T-cell (primary cell): ENCODE measurements around the gene TM4SF20. TPM values are rescaled to one million over a fixed set of nuclear protein-coding genes. Genes with fewer than 3 reads are reported as not detected.

Source experiments
- ATAC-seq, 4 experiments: fragments of 200-7000 bp in 3 of 4; fragments of 150-1000 bp in 1 of 4; cut with Tn5 transposase; replicated peaks in 1 of 4; 1 replicate in 3 of 4; 2 replicates in 1 of 4; pipeline ENCODE4 v1.10.0; 2021; ENCODE audit warnings: moderate library complexity in 3 of 4, mild to moderate bottlenecking in 2 of 4, moderate number of reproducible peaks in 1 of 4
- CTCF ChIA-PET, 2 donors: fragments of 300-600 bp; sonication (Branson Sonifier 250); formaldehyde crosslinking; loops; one replicate each; lab custom pipeline; 2022; ENCODE audit warnings: antibody characterized with exemption in 2 of 2; lab: Charles Lee
- POLR2A ChIA-PET, 2 donors: fragments of 300-600 bp; sonication (Branson Sonifier 250); formaldehyde crosslinking; loops; one replicate each; lab custom pipeline; 2022; ENCODE audit warnings: antibody characterized with exemption in 2 of 2; lab: Charles Lee
- DNase-seq, 35 experiments: peaks; one replicate each; pipeline versions ENCODE4 v3.0.0 to v3.0.0-alpha.2; 2013 to 2023
- H3K27ac ChIP-seq: one replicate; pipeline ENCODE4 v1.5.1; 2013; ENCODE audit warnings: low read length
- H3K27me3 ChIP-seq, 2 experiments: replicated peaks in 1 of 2; 1 replicate in 1 of 2; 2 replicates in 1 of 2; pipeline versions ENCODE4 v1.6.1 to v1.7.0; 2013; ENCODE audit warnings: low read length in 1 of 2, mixed read lengths in 1 of 2; ENCODE audit not compliant: control insufficient read depth in 2 of 2, insufficient read depth in 2 of 2; ENCODE audit errors: extremely low read depth in 1 of 2
- H3K36me3 ChIP-seq, 2 donors: 1 replicate in 1 of 2; 2 replicates in 1 of 2; pipeline versions ENCODE4 v1.6.1 to v1.7.0; 2013; ENCODE audit warnings: low read length in 1 of 2; ENCODE audit not compliant: control insufficient read depth in 2 of 2, insufficient read depth in 1 of 2; ENCODE audit errors: extremely low read depth in 1 of 2
- H3K4me1 ChIP-seq, 2 experiments: 1 replicate in 1 of 2; 2 replicates in 1 of 2; pipeline versions ENCODE4 v1.6.1 to v1.7.0; 2013; ENCODE audit warnings: low read length in 2 of 2, mixed read lengths in 1 of 2; ENCODE audit not compliant: insufficient read depth in 2 of 2, control insufficient read depth in 1 of 2; ENCODE audit errors: extremely low read depth in 1 of 2
- H3K4me3 ChIP-seq, 2 donors: 1 replicate in 1 of 2; 2 replicates in 1 of 2; pipeline versions ENCODE4 v1.5.1 to v1.7.0; 2013; ENCODE audit warnings: mild to moderate bottlenecking in 2 of 2, low read length in 1 of 2, moderate library complexity in 1 of 2; ENCODE audit not compliant: control insufficient read depth in 1 of 2; ENCODE audit errors: extremely low read depth in 1 of 2
- H3K9me3 ChIP-seq: 2 replicates; pipeline ENCODE4 v1.7.0; 2013
- H3K27ac Mint-ChIP-seq, 2 donors: one replicate each; pipeline ENCODE4 v1.8.0; 2020 to 2021; ENCODE audit warnings: mild to moderate bottlenecking in 2 of 2, mixed read lengths in 2 of 2
- H3K27me3 Mint-ChIP-seq, 2 donors: one replicate each; pipeline ENCODE4 v1.8.0; 2021 to 2022; ENCODE audit warnings: mixed read lengths in 2 of 2
- H3K36me3 Mint-ChIP-seq: one replicate; pipeline ENCODE4 v1.8.0; 2021; ENCODE audit warnings: mixed read lengths
- H3K4me1 Mint-ChIP-seq, 3 donors: one replicate each; pipeline ENCODE4 v1.8.0; 2020 to 2022; ENCODE audit warnings: mixed read lengths in 3 of 3, mild to moderate bottlenecking in 1 of 3
- H3K4me3 Mint-ChIP-seq, 3 donors: one replicate each; pipeline ENCODE4 v1.8.0; 2020 to 2022; ENCODE audit warnings: mild to moderate bottlenecking in 3 of 3, mixed read lengths in 3 of 3, moderate library complexity in 3 of 3
- H3K9me3 Mint-ChIP-seq, 3 donors: one replicate each; pipeline ENCODE4 v1.8.0; 2020 to 2022; ENCODE audit warnings: mixed read lengths in 3 of 3
- WGBS: methylation state at CpG from one replicate; pipeline ENCODE4 v1.1.5; 2013; ENCODE audit warnings: missing lambda C conversion rate; ENCODE audit not compliant: insufficient coverage; 5-methylcytosine and 5-hydroxymethylcytosine counted together
- total RNA-seq, 35 experiments: library from RNA in 6 of 35; stranded (reverse) in 6 of 35; fragments of 120-200 nt in 1 of 35; gene quantifications; one replicate each; pipeline versions ENCODE4 v1.2.1 to v1.2.4 and lab custom pipeline; 2013 to 2026

TM4SF20 gene
- total RNA-seq, 5 donors from 2014 or later (not counting 1 experiment from before 2014, with no cell fraction given), result not detected

GRCh38 chr2:227401550-227401949 lies 22.4 kb upstream of the TM4SF20 start:
- Histone ChIP-seq H3K4me3 (no peak overlapping the region), H3K9me3 (no peaks in the 10 kb centered on the region), H3K27ac (no peak overlapping the region), H3K4me1 (peaks cover 0 to 5% of the 10 kb centered on the region in 2 experiments), H3K27me3 (peaks cover 0 to 3% of the 10 kb centered on the region in 2 experiments), H3K36me3 (no peaks in the 10 kb centered on the region)
- Mint-ChIP-seq H3K27me3 (no peaks in the 10 kb centered on the region), H3K4me3 (no peak overlapping the region), H3K4me1 (peaks cover 23 to 41% (median 26%) of the 10 kb centered on the region in 3 donors), H3K27ac (no peak overlapping the region), H3K9me3 (no peaks in the 10 kb centered on the region), H3K36me3 (no peaks in the 10 kb centered on the region)
- WGBS, result 100% methylated on average over 2 of the region's 2 CpGs
- DNase-seq, result no peak
- ATAC-seq, result no peak
- ChIA-PET POLR2A (no interaction called here), CTCF (no interaction called here)

GRCh38 chr2:227398684-227399670 lies 19.9 kb upstream of the TM4SF20 start:
- 73% methylated on average over 3 of the region's 4 CpGs for WGBS
- Histone ChIP-seq H3K9me3 (no peaks in the 10 kb centered on the region), H3K27ac (no peak overlapping the region), H3K4me1 (peaks cover 0 to 3% of the 10 kb centered on the region in 2 experiments), H3K36me3 (no peaks in the 10 kb centered on the region), H3K27me3 (peaks cover 0 to 3% of the 10 kb centered on the region in 2 experiments), H3K4me3 (no peak overlapping the region)
- ATAC-seq (no peak), DNase-seq (no peak)
- Mint-ChIP-seq H3K27ac (no peak overlapping the region), H3K9me3 (no peaks in the 10 kb centered on the region), H3K4me1 (peaks cover 5 to 22% (median 8%) of the 10 kb centered on the region in 3 donors), H3K4me3 (no peak overlapping the region), H3K36me3 (no peaks in the 10 kb centered on the region), H3K27me3 (no peaks in the 10 kb centered on the region)
- POLR2A ChIA-PET, result no interaction called here
- CTCF ChIA-PET, result interaction anchor here in 1 of 2 donors (0.5 kb wide), 1 partner anchor 81 kb away, joined by 3 read pairs; no protein-coding TSS in a partner anchor

GRCh38 chr2:227397562-227397961 lies 18.5 kb upstream of the TM4SF20 start:
- no peak for ATAC-seq
- H3K9me3 Mint-ChIP-seq, result no peaks in the 10 kb centered on the region
- H3K4me1 Mint-ChIP-seq, result peaks cover 4 to 22% (median 5%) of the 10 kb centered on the region in 3 donors
- Histone ChIP-seq H3K4me3 (no peak overlapping the region), H3K27me3 (peaks cover 0 to 3% of the 10 kb centered on the region in 2 experiments), H3K36me3 (no peaks in the 10 kb centered on the region), H3K27ac (no peak overlapping the region), H3K9me3 (no peaks in the 10 kb centered on the region), H3K4me1 (peaks cover 0 to 3% of the 10 kb centered on the region in 2 experiments)
- POLR2A ChIA-PET, result interaction anchor here in 1 of 2 donors (1.0 kb wide), 1 partner anchor 14 kb away, joined by 3 read pairs; no protein-coding TSS in a partner anchor
- no peaks in the 10 kb centered on the region for H3K27me3 Mint-ChIP-seq
- CTCF ChIA-PET, result no interaction called here
- H3K4me3 Mint-ChIP-seq, result no peak overlapping the region
- H3K36me3 Mint-ChIP-seq, result no peaks in the 10 kb centered on the region
- no peak overlapping the region for H3K27ac Mint-ChIP-seq
- 18% methylated on average over 2 of the region's 4 CpGs for WGBS
- no peak for DNase-seq

- Histone ChIP-seq H3K27me3 (peaks cover 0 to under 1% of the 10 kb centered on the region in 2 experiments), H3K9me3 (no peaks in the 10 kb centered on the region), H3K36me3 (no peaks in the 10 kb centered on the region), H3K4me3 (no peak overlapping the region), H3K4me1 (peaks cover 0 to 3% of the 10 kb centered on the region in 2 experiments), H3K27ac (no peak overlapping the region)
- ChIA-PET POLR2A (no interaction called here), CTCF (no interaction called here)
- Mint-ChIP-seq H3K27me3 (no peaks in the 10 kb centered on the region), H3K4me3 (no peak overlapping the region), H3K27ac (no peak overlapping the region), H3K36me3 (no peaks in the 10 kb centered on the region), H3K4me1 (peaks cover 4 to 22% (median 5%) of the 10 kb centered on the region in 3 donors), H3K9me3 (no peaks in the 10 kb centered on the region)
- ATAC-seq (no peak), DNase-seq (no peak)
- no CpG with 5 or more reads among the region's 1 CpG for WGBS
These were observed 16.4 kb upstream of the TM4SF20 start for GRCh38 chr2:227395556-227395955.

- WGBS, result 50% methylated on average over 2 of the region's 2 CpGs
These were observed 15.3 kb upstream of the TM4SF20 start for GRCh38 chr2:227394401-227394800.

GRCh38 chr2:227390468-227391256 lies 11.6 kb upstream of the TM4SF20 start:
- POLR2A ChIA-PET, result no interaction called here
- no peak overlapping the region for H3K27ac ChIP-seq
- Mint-ChIP-seq H3K36me3 (no peaks in the 10 kb centered on the region), H3K4me3 (no peak overlapping the region), H3K27ac (no peak overlapping the region), H3K4me1 (no peaks in the 10 kb centered on the region), H3K27me3 (no peaks in the 10 kb centered on the region), H3K9me3 (no peaks in the 10 kb centered on the region)
- H3K4me1 ChIP-seq, result no peaks in the 10 kb centered on the region
- ATAC-seq (no peak), DNase-seq (no peak)
- no peaks in the 10 kb centered on the region for H3K9me3 ChIP-seq
- peaks cover 0 to 3% of the 10 kb centered on the region in 2 experiments for H3K27me3 ChIP-seq
- H3K4me3 ChIP-seq, result no peak overlapping the region
- no peaks in the 10 kb centered on the region for H3K36me3 ChIP-seq
- 92% methylated on average over 7 of the region's 17 CpGs for WGBS
- CTCF ChIA-PET, result no interaction called here

More at GRCh38 chr2:227394401-227394800, 15.3 kb upstream of the TM4SF20 start:
- H3K9me3 ChIP-seq, result no peaks in the 10 kb centered on the region
- no peaks in the 10 kb centered on the region for H3K36me3 ChIP-seq
- DNase-seq (no peak), ATAC-seq (no peak)
- no peaks in the 10 kb centered on the region for H3K9me3 Mint-ChIP-seq
- peaks cover 0 to 3% of the 10 kb centered on the region in 2 experiments for H3K4me1 ChIP-seq
- peaks cover 0 to 3% of the 10 kb centered on the region in 2 experiments for H3K27me3 ChIP-seq
- no peak overlapping the region for H3K27ac Mint-ChIP-seq
- CTCF ChIA-PET, result no interaction called here
- no peak overlapping the region for H3K27ac ChIP-seq
- peaks cover 4 to 22% (median 5%) of the 10 kb centered on the region in 3 donors for H3K4me1 Mint-ChIP-seq
- POLR2A ChIA-PET, result no interaction called here
- H3K4me3 Mint-ChIP-seq, result no peak overlapping the region
- H3K27me3 Mint-ChIP-seq, result no peaks in the 10 kb centered on the region
- no peak overlapping the region for H3K4me3 ChIP-seq
- H3K36me3 Mint-ChIP-seq, result no peaks in the 10 kb centered on the region
